ENCODE results near the gene HOXB3. TPM values are rescaled to one million over a fixed set of nuclear protein-coding genes. Genes with fewer than 3 reads are reported as not detected.

HOXB3 gene
- total RNA-seq, 1 experiment from 2014 or later, result not detected

DNA sequence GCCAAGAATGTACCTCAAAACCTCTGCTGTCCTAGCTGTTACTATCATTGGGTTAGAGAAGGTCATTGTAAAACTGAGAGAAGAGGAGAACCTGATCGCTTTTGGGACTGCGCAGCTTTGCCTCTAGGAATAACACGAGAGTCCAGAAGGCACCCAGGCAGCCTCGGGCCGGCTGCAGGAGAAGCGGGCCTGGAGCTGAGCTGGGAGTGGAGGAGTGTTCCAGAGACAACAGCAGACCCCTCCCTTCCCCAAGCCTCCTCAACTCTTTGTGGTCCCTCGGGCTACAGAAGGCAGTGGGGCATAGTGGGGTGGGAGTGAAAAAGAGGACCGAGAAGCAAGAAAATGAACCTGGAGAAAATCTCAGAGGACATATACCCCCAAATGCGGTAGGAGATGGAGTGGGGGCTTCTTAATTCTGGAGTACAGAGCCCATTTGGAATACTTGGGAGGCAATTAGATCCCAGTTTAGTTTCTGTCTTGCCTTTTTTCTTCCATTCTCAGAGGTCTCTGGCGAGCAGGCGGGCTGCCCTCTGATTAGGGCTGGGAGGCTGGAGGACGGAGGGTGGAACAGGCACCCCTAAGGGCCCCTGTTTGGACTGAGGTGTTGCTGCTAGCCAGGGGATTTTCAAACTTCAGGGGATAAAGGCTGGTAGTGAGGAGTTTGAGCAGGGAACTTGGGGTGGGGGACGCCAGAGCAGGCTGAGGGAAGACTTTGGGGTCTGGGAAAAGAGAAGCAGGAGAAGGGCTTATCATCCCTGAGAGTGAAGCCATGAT is 31.8 kb downstream of the HOXB3 start:
- no peak overlapping the region for H3K4me3 Mint-ChIP-seq
- Histone ChIP-seq H2AFZ (ENCODE audit: low read length) (no peak overlapping the region), H3K9ac (ENCODE audit: extremely low read depth, insufficient read length, low read length) (no peak overlapping the region), H3K23me2 (ENCODE audit: insufficient read length, low read depth, low read length, poor library complexity, severe bottlenecking) (no peaks in the 10 kb centered on the region), H3T11ph (ENCODE audit: low read length) (no peak overlapping the region), H4K8ac (replicated peaks; ENCODE audit: insufficient read length, low read depth, low read length) (no peak overlapping the region), H2BK120ac (ENCODE audit: low read depth, low read length, poor library complexity, severe bottlenecking) (no peak overlapping the region), H2AK5ac (ENCODE audit: insufficient read length, low read length) (no peak overlapping the region), H2BK12ac (ENCODE audit: insufficient read length, low read depth, low read length) (no peak overlapping the region), H2BK5ac (ENCODE audit: insufficient read length, low read length) (no peak overlapping the region), H3K4ac (ENCODE audit: low read depth, low read length) (no peak overlapping the region), H2BK20ac (ENCODE audit: low read depth, low read length, poor library complexity, severe bottlenecking) (no peak overlapping the region), H3K23ac (ENCODE audit: insufficient read length, low read depth, low read length) (no peak overlapping the region), H3K4me1 (ENCODE audit: insufficient read depth, low read length) (no peaks in the 10 kb centered on the region), H3K27ac (ENCODE audit: insufficient read length, low read depth, low read length) (no peak overlapping the region), H4K91ac (ENCODE audit: insufficient read length, low read depth, low read length) (no peak overlapping the region), H3K4me2 (ENCODE audit: insufficient read depth, insufficient read length, low read length) (no peak overlapping the region), H3K79me2 (ENCODE audit: insufficient read depth, low read length) (no peaks in the 10 kb centered on the region), H3K27me3 (ENCODE audit: insufficient read depth, low read length) (peaks cover 96% of the 10 kb centered on the region), H3K18ac (ENCODE audit: insufficient read length, low read depth, low read length) (no peak overlapping the region), H4K5ac (ENCODE audit: insufficient read length, low read depth, low read length) (no peak overlapping the region), H3K14ac (ENCODE audit: insufficient read depth, low read length) (no peak overlapping the region), H3K79me1 (ENCODE audit: insufficient read depth, low read depth, low read length, poor library complexity, severe bottlenecking) (no peaks in the 10 kb centered on the region), H3K56ac (ENCODE audit: insufficient read length, low read depth, low read length) (no peak overlapping the region), H2BK15ac (ENCODE audit: low read depth, low read length) (no peak overlapping the region), H3K9me3 (ENCODE audit: control insufficient read depth, low read depth, low read length) (no peaks in the 10 kb centered on the region), H4K20me1 (ENCODE audit: control insufficient read depth, insufficient read depth, insufficient read length) (no peaks in the 10 kb centered on the region)
- H3K27me3 Mint-ChIP-seq (ENCODE audit: low read depth), result peaks cover 99% of the 10 kb centered on the region
- TF ChIP-seq CTCF (conservative IDR thresholded peaks at IDR 0.05), result no peak
- no CpG with 5 or more reads among the region's 13 CpGs for WGBS (ENCODE audit: extremely low coverage, insufficient read length, low lambda C conversion rate)
- peaks cover 4 to 19% of the 10 kb centered on the region in 2 experiments for H3K4me1 Mint-ChIP-seq
- H3K36me3 Mint-ChIP-seq (ENCODE audit: insufficient read depth in 1 of 3, low read depth in 3 of 3), result peaks cover 0 to 2% (median 0%) of the 10 kb centered on the region in 3 experiments; a peak in 2 of 7 replicates
- peaks cover 6 to 9% of the 10 kb centered on the region in 2 experiments; a peak in 2 of 5 replicates for H3K9me3 Mint-ChIP-seq
- no peak for DNase-seq
- H3K27ac Mint-ChIP-seq, result no peak overlapping the region
